Inferior parietal cortex (tissue), 1 donor: ENCODE measurements around the gene SLC44A5.
"Not testable (repeated sequence)": the region's sequence is repeated elsewhere in the genome, so short reads cannot be mapped to it uniquely, and the experiment has no call there.

ENCODE experiments used
- DNase-seq: peaks from one replicate; pipeline ENCODE4 v3.0.0-alpha.2; 2016; ENCODE audit errors: extremely low spot score

SLC44A5 gene

DNA sequence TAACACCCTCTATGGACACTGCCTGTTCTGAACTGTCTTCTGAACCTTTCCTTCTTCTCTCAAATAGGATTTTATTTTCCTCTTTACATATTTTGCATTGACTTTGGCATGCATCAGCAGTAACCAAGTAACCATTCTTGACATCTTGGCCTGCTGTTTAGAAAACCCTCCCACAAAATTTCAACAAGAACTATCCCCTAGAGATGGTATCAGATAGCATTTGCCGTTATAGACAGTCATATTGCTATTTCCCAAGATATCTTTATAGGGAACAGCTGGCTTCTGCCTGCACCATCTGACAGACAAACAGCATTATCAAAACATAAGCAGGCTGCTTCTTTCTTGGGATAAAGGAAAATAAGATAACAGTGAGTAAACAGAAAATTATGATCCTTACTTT, 422.0 kb downstream of the SLC44A5 start:
- DNase-seq: no peak

DNA sequence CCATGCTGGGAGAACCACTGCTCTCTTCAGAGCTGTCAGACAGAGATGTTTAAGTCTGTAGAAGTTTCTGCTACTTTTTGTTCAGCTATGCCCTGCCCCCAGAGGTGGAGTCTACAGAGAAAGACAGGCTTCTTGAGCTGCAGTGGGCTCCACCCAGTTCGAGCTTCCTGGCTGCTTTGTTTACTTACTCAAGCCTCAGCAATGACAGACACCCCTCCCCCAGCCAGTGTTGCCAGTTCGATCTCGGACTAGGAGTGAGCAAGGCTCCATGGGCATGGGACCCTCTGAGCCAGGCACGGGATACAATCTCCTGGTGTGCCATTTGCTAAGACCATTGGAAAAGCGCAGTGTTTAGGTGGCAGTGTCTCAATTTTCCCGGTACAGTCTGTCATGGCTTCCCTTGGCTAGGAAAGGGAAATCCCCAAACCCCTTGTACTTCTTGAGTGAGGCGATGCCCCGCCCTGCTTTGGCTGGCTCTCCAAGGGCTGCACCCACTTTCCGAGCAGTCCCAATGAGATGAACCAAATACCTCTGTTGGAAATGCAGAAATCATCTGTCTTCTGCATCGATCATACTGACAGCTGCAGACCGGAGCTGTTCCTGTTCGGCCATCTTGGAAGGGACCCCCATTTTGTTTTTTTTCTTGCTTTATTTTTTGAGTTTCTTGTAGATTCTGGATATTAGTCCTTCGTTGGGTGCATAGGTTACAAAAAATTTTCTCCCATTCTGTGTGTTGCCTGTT, 429.5 kb downstream of the SLC44A5 start:
- not testable (repeated sequence) for DNase-seq

DNA sequence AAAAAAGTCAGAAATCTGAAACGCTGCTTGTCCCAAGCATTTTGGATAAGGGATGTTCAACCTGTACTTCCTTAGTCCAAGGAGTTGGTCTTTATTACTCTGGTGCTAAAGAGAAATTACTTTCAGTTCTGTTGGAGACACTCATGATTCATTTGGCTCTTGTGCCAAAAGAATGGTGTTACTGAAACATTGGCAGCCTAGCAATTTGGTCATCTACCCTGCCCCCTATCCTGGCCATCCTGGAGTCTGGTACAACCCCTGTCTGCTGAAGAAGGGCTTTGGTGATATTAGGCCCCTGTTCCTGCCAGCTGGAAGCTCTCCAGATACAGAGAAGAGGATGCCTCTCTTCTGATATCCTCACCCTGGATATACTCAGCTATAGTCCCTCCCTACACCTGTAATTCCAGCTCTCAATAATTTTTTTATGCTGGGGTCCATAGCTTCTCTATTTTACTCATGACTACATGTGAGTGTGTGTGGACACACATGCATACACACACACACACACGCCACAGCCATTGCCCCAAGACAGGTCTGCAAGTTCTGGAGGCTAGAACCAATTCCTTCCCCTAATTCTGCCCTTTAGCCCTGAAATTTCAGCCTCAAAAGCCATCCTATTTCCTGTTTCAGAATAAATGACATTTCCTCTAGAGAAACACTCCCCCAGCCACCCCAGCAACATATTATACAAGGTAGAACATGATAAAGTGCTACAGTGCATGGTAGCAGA, 436.7 kb downstream of the SLC44A5 start:
- no peak for DNase-seq

DNA sequence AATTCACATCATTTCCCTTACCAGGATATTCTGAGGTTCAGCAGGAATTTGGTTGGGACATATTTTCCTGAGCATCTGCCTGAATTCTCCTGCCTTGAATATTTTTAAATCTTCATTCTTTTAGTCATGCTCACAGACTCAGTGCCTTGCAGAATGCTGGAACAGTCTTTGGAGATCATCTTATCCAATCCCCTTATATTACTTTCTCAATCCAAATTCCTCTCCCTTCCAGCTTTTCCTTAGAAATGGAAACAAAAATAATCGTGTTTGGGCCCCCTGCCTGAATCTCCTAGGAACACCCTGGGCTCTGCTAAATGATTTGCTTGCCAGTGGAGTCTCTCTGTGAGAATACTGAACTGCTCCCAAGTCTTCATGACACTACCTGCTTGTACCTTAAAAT, 438.4 kb downstream of the SLC44A5 start:
- DNase-seq: peak; percentile 27

DNA sequence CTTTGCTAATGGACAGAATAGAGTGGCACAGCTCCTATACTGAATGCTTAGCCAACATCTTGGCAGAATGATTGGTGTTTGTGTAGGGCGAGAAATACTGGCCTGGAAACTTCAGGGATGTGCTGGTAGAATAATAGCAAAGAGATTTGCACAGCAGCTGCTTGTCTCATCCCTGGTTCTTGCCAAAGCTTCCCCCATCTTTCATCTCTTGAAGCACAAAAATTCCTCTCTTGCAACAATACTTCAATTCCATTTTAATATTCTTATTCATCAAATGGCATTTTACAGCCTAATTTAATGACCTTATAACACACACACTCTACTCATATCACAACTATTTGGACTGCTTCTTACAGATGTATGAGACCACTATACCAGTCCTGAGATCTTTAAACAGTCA, 439.0 kb downstream of the SLC44A5 start:
- no peak for DNase-seq

DNA sequence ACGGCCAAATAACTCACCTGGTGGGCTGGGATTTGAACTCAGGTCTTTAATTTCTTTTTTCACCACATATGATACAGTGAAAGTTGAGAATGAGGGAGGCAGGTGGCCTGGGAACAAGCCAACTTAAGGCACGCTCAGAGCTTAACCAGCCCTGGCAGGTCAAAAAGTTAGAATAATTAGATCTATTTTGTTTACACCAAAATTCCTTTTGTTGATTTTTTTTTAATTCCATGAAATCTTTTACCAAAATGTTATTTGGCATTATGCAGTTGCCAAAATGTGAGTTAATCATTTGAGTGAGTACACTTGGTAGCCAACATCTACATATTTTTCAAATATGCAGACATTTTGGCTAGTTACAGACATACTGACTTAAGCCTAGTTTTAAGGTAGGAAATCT, 439.9 kb downstream of the SLC44A5 start:
- DNase-seq: no peak

DNA sequence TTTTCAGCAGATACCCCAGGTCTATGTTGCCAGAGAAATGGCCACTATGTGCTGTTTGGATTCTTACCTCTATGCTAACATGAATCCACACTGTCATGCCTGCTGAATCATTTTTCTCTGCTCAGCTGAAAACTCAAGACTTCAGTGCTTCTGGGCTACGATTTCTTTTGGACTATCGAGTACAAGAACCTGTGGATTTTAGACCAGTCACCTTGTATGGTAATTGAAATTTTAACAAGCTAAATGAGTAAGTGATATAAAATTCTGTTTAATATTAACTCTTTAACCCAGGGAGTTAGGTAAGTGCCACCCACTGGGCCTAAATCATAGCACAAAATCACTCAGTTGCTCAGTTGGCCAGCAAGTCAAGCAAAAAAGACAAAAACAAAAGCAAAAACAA, 440.9 kb downstream of the SLC44A5 start:
- no peak for DNase-seq

DNA sequence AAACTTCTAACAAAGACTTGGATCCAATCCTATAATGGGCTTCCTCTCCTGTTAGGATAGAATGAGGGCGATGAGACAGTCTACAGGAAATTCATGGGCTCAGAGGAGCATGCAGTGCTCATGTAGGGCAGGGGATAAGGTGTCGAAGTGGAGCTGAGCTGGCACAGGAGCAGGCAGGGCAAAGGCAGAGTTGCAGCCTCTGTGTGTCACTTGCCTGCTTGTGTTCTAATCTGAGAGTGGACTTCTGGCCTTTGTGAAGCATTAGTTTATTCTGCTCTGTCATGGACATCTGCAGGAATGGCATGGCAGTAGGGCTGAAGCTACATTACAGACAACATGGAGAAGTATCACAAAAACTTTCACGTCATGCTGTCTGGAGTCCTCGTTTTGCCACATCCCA, 444.1 kb downstream of the SLC44A5 start:
- DNase-seq: no peak

DNA sequence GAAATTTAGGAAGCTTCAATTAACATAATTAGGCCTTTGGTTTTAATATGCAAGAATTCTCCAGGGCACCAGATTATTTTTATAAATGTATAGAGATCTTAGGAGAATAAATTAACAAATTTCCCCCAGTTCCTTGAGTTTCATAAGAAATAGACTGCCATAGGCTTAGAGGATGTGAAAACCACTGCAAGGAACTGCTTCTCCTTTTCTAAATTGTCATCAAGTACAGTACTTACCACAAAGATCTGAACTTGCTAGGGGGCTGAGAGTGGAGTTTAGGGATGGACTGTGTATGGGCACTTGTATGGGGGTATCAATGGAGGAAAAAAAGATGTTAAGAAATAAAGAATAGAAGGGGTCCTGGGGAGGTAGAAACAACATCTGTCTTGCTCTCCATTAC, 445.6 kb downstream of the SLC44A5 start:
- DNase-seq: no peak

DNA sequence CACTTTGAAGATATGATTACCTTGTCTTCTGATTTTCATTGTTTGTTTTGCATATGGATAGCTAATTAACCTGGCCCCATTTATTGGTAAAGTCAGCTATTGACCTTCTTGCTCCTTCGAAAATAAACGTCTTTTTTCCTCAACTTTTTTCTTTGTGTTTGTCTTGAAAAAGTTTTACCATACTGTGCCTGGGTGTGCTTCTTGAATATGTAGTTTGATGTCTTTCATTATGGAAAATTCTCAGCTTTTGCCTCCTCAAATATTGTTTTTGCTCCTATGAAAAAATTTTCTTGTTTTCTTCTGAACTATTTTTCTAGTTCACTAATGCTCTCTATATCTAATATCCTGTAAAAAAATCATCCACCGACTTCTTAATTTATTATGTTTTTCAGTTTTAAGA, 451.8 kb downstream of the SLC44A5 start:
- no peak for DNase-seq
